HepG2 (cell line): Measurements from ENCODE around the gene COL27A1. TPM values are rescaled to one million over a fixed set of nuclear protein-coding genes. Genes with fewer than 3 reads are reported as not detected.
A peak's percentile ranks its signal among the peaks of the same experiment; 100 is the strongest.

ENCODE experiments used
- FOSL2 ChIP-seq: sonication (generic); formaldehyde crosslinking; IDR thresholded peaks from 2 replicates; pipeline ENCODE4 v1.4.0; 2020; ENCODE audit warnings: missing genetic modification reagents
- FOXJ3 ChIP-seq: sonication (generic); formaldehyde crosslinking; IDR thresholded peaks from 2 replicates; pipeline ENCODE4 v1.4.0; 2020; ENCODE audit warnings: missing genetic modification reagents, mild to moderate bottlenecking, borderline replicate concordance
- GABPB1 ChIP-seq: IDR thresholded peaks from 2 replicates; pipeline ENCODE4 v1.6.1; 2016; ENCODE audit warnings: mild to moderate bottlenecking, missing genetic modification reagents, moderate library complexity, missing compliant biosample characterization
- GLMP ChIP-seq: sonication (generic); formaldehyde crosslinking; IDR thresholded peaks from 2 replicates; pipeline ENCODE4 v1.9.0; 2021; ENCODE audit warnings: missing genetic modification reagents, mild to moderate bottlenecking, borderline replicate concordance
- MAFG ChIP-seq: sonication (generic); formaldehyde crosslinking; IDR thresholded peaks from 2 replicates; pipeline ENCODE4 v1.5.1; 2020; ENCODE audit warnings: mild to moderate bottlenecking, missing genetic modification reagents
- NCOA1 ChIP-seq: sonication (generic); formaldehyde crosslinking; IDR thresholded peaks from 2 replicates; pipeline ENCODE4 v1.9.0; 2021; ENCODE audit warnings: missing genetic modification reagents
- PITX1 ChIP-seq: sonication (generic); formaldehyde crosslinking; IDR thresholded peaks from 2 replicates; pipeline ENCODE4 v1.5.1; 2020; ENCODE audit warnings: mild to moderate bottlenecking, missing genetic modification reagents
- SIX1 ChIP-seq: sonication (generic); formaldehyde crosslinking; IDR thresholded peaks from 2 replicates; pipeline ENCODE4 v1.4.0; 2020; ENCODE audit warnings: missing genetic modification reagents, borderline replicate concordance
- SMAD1 ChIP-seq: sonication (generic); formaldehyde crosslinking; IDR thresholded peaks from 2 replicates; pipeline ENCODE4 v1.4.0; 2020; ENCODE audit warnings: missing genetic modification reagents, low read depth, mild to moderate bottlenecking, borderline replicate concordance
- SNAPC5 ChIP-seq: sonication (generic); formaldehyde crosslinking; IDR thresholded peaks from 2 replicates; pipeline ENCODE4 v1.8.1; 2023; ENCODE audit warnings: mild to moderate bottlenecking, missing genetic modification reagents, borderline replicate concordance
- SRY ChIP-seq: sonication (generic); formaldehyde crosslinking; IDR thresholded peaks from 2 replicates; pipeline ENCODE4 v1.8.0; 2022; ENCODE audit warnings: mild to moderate bottlenecking, missing genetic modification reagents
- UBTF ChIP-seq: sonication (generic); formaldehyde crosslinking; IDR thresholded peaks from 2 replicates; pipeline ENCODE4 v1.4.0; 2020; ENCODE audit warnings: mild to moderate bottlenecking, missing genetic modification reagents
- ZBTB34 ChIP-seq: sonication (generic); formaldehyde crosslinking; IDR thresholded peaks from 2 replicates; pipeline ENCODE4 v1.8.0; 2022; ENCODE audit warnings: mild to moderate bottlenecking, missing genetic modification reagents
- ZBTB42 ChIP-seq: sonication (generic); formaldehyde crosslinking; IDR thresholded peaks from 2 replicates; pipeline ENCODE4 v1.5.0; 2020; ENCODE audit warnings: mild to moderate bottlenecking, missing genetic modification reagents
- ZMYM4 ChIP-seq: sonication (generic); formaldehyde crosslinking; IDR thresholded peaks from 2 replicates; pipeline ENCODE4 v1.8.1; 2023; ENCODE audit warnings: mild to moderate bottlenecking, missing genetic modification reagents
- ZNF180 ChIP-seq: sonication (generic); formaldehyde crosslinking; IDR thresholded peaks from 2 replicates; pipeline ENCODE4 v1.4.0; 2020; ENCODE audit warnings: low read depth, missing genetic modification reagents, borderline replicate concordance
- ZNF550 ChIP-seq: sonication (generic); formaldehyde crosslinking; IDR thresholded peaks from 2 replicates; pipeline ENCODE4 v1.4.0; 2020; ENCODE audit warnings: mild to moderate bottlenecking, missing genetic modification reagents, borderline replicate concordance
- ZNF660 ChIP-seq: sonication (generic); formaldehyde crosslinking; IDR thresholded peaks from 2 replicates; pipeline ENCODE4 v1.5.1; 2020; ENCODE audit warnings: mild to moderate bottlenecking, low read depth, missing genetic modification reagents, borderline replicate concordance
- ZNF768 ChIP-seq: sonication (generic); formaldehyde crosslinking; IDR thresholded peaks from 2 replicates; pipeline ENCODE4 v1.4.0; 2020; ENCODE audit warnings: missing genetic modification reagents
- polyA plus RNA-seq, 8 experiments: library from polyadenylated mRNA; depleted of rRNA in 3 of 8; stranded (reverse) in 7 of 8; unstranded in 1 of 8; fragments of >200 nt; fragmentation: Illumina TruSeq in 4 of 8; extraction: Trizol in 4 of 8; gene quantifications; 2 replicates each; pipeline versions ENCODE4 v1.2.1 to v1.2.3, GENCODE V29; 2011 to 2016; ENCODE audit warnings: low read depth in 4 of 8, missing spikeins in 1 of 8, mixed read lengths in 1 of 8; ENCODE audit not compliant: insufficient read depth in 1 of 8
- total RNA-seq, 5 experiments: library from RNA; depleted of rRNA; stranded (reverse); fragments of >200 nt; fragmentation: Illumina TruSeq; extraction: Trizol; gene quantifications; 2 replicates each; pipeline ENCODE4 v1.2.3, GENCODE V29; 2016; ENCODE audit warnings: low read depth in 1 of 5
- TF ChIP-seq, protein P1 (sequence below): sonication (generic); formaldehyde crosslinking; IDR thresholded peaks from 2 replicates; pipeline ENCODE4 v1.9.0; 2021; ENCODE audit warnings: missing genetic modification reagents, borderline replicate concordance

The COL27A1 gene
- total and polyA plus RNA-seq, 2 of the 13 experiments (the other 11 are each of a cell fraction or from before 2014, with no cell fraction given), result 71.3 to 89.1 TPM

DNA sequence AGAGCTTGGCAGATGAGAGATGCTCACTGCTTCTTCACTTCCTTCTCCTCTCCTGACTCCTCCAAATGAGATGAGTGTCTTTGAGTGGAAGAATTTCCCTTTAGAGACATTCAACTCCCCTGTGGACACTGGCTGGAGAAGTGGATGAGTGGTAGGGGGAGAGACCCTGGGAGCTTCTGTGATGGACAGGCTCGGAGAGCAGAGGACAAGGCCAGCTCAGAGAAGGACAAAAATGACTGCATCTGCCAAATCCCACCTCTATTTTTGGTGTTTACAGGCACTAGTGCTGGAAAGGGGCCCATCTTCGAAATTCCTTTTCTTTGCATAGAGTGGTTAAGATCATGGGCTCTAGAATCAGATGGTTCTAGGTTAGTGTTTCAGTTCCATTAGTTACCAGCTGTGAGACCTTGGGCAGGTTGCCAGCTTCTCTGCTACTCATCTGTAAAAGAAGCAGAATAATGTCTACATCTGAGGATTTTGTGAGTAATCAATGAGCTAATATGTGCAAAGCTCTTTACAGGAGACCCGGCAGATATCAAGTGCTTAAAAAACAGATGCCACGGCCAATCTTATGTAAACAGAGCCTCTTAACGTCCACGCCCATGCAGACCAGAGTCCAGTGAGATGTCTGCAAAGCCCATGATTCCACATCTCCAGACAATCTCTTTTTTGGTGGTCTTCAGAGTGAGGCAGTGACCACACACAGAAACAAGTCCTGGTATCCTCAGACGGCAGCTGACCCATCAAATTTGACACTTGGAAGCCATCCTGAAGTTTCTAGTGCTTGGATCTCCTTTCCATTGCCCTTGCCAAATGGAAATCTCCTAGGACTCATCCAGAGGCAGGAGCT, 13.6 kb upstream of the COL27A1 start (continued):
- TF ChIP-seq, protein P1, sequence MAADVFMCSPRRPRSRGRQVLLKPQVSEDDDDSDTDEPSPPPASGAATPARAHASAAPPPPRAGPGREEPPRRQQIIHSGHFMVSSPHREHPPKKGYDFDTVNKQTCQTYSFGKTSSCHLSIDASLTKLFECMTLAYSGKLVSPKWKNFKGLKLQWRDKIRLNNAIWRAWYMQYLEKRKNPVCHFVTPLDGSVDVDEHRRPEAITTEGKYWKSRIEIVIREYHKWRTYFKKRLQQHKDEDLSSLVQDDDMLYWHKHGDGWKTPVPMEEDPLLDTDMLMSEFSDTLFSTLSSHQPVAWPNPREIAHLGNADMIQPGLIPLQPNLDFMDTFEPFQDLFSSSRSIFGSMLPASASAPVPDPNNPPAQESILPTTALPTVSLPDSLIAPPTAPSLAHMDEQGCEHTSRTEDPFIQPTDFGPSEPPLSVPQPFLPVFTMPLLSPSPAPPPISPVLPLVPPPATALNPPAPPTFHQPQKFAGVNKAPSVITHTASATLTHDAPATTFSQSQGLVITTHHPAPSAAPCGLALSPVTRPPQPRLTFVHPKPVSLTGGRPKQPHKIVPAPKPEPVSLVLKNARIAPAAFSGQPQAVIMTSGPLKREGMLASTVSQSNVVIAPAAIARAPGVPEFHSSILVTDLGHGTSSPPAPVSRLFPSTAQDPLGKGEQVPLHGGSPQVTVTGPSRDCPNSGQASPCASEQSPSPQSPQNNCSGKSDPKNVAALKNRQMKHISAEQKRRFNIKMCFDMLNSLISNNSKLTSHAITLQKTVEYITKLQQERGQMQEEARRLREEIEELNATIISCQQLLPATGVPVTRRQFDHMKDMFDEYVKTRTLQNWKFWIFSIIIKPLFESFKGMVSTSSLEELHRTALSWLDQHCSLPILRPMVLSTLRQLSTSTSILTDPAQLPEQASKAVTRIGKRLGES (CRISPR knock-in tag), result no peak
- 0 out of 2 replicates have a peak, but pooled peaks have one; percentile 38 for TF ChIP-seq ZBTB42 (CRISPR knock-in tag)
- TF ChIP-seq ZMYM4 (CRISPR knock-in tag), result no peak
- no peak for TF ChIP-seq ZBTB34 (CRISPR knock-in tag)
- TF ChIP-seq GLMP (CRISPR knock-in tag), result no peak
- TF ChIP-seq SRY (CRISPR knock-in tag), result no peak
- no peak for TF ChIP-seq ZNF768 (CRISPR knock-in tag)
- TF ChIP-seq ZNF180 (CRISPR knock-in tag), result no peak
- TF ChIP-seq SIX1, result 0 out of 2 replicates have a peak, but pooled peaks have one; percentile 21
- peak; percentile 52; the same call in 1 of the 2 replicates for TF ChIP-seq FOSL2 (CRISPR knock-in tag)
- no peak for TF ChIP-seq ZNF660
- no peak for TF ChIP-seq MAFG (CRISPR knock-in tag)
- no peak for TF ChIP-seq GABPB1 (CRISPR knock-in tag)
- no peak for TF ChIP-seq SMAD1 (CRISPR knock-in tag)
- TF ChIP-seq UBTF (CRISPR knock-in tag), result no peak
- TF ChIP-seq PITX1 (CRISPR knock-in tag), result peak; percentile 78; the same call in 1 of the 2 replicates
- TF ChIP-seq SNAPC5 (CRISPR knock-in tag), result no peak
- TF ChIP-seq FOXJ3 (CRISPR knock-in tag), result peak; percentile 31; the same call in 1 of the 2 replicates
- no peak for TF ChIP-seq NCOA1 (CRISPR knock-in tag)
- TF ChIP-seq ZNF550 (CRISPR knock-in tag), result no peak
